Posterior vena cava (tissue), 2 donors: ENCODE measurements around the gene TBATA. TPM values are rescaled to one million over a fixed set of nuclear protein-coding genes. Genes with fewer than 3 reads are reported as not detected.

Experiments used
- DNase-seq: peaks from one replicate; pipeline ENCODE4 v3.0.0-alpha.2; 2020; ENCODE audit warnings: low spot score
- intact Hi-C, 2 donors: fragments of 100-400 bp; cut with DNase I; formaldehyde crosslinking; loops; one replicate each; pipeline versions ENCODE4 v1.14.1 to v1.14.2; 2022 to 2023
- total RNA-seq, 2 donors: library from RNA; stranded (reverse); fragmentation: NEBNext Ultra II Directional; extraction: Animal tissue kit (Norgen Biotek cat#: 25700); gene quantifications; one replicate each; pipeline ENCODE4 v1.2.1, GENCODE V29; 2021
- donor health status: DM: yes; HTN: yes; CAD: no.
- donor health status: DM: yes; HTN: yes; CAD: no.

Gene TBATA
- total RNA-seq, 2 donors from 2014 or later, result not detected

GRCh38 chr10:70810967-70811366, 25.8 kb upstream of the TBATA start:
- no peak for DNase-seq
- intact Hi-C loops, result no loop called here

- intact Hi-C loops, result no loop called here
- no peak for DNase-seq
Measured at GRCh38 chr10:70809726-70810125, 24.5 kb upstream of the TBATA start.

- no peak for DNase-seq
Measured at GRCh38 chr10:70809011-70809611, 23.9 kb upstream of the TBATA start.

GRCh38 chr10:70807556-70807955, 22.4 kb upstream of the TBATA start:
- intact Hi-C loops, result no loop called here
- DNase-seq, result no peak

More at GRCh38 chr10:70809011-70809611, 23.9 kb upstream of the TBATA start:
- intact Hi-C loops, result no loop called here

- intact Hi-C loops, result no loop called here
Measured at GRCh38 chr10:70806841-70807240, 21.7 kb upstream of the TBATA start.

GRCh38 chr10:70805619-70806215, 20.5 kb upstream of the TBATA start:
- intact Hi-C loops, result no loop called here

More at GRCh38 chr10:70806841-70807240, 21.7 kb upstream of the TBATA start:
- DNase-seq, result no peak

GRCh38 chr10:70804421-70804808, 19.2 kb upstream of the TBATA start:
- no peak for DNase-seq
- intact Hi-C loops, result no loop called here

More at GRCh38 chr10:70805619-70806215, 20.5 kb upstream of the TBATA start:
- no peak for DNase-seq

GRCh38 chr10:70803775-70804420, 18.7 kb upstream of the TBATA start:
- intact Hi-C loops, result no loop called here

GRCh38 chr10:70801854-70802253, 16.7 kb upstream of the TBATA start:
- DNase-seq, result no peak
- intact Hi-C loops, result no loop called here

More at GRCh38 chr10:70803775-70804420, 18.7 kb upstream of the TBATA start:
- DNase-seq, result no peak

- intact Hi-C loops, result no loop called here
- DNase-seq, result no peak
Measured at GRCh38 chr10:70799124-70799523, 13.9 kb upstream of the TBATA start.

GRCh38 chr10:70797840-70798239, 12.7 kb upstream of the TBATA start:
- intact Hi-C loops, result no loop called here
- DNase-seq, result no peak

- intact Hi-C loops, result no loop called here
- no peak for DNase-seq
Measured at GRCh38 chr10:70795613-70796012, 10.4 kb upstream of the TBATA start.

GRCh38 chr10:70791386-70792039, 6.3 kb upstream of the TBATA start:
- intact Hi-C loops, result no loop called here
- DNase-seq, result no peak

GRCh38 chr10:70786799-70787415, 1.7 kb upstream of the TBATA start:
- DNase-seq, result no peak
- intact Hi-C loops, result no loop called here

GRCh38 chr10:70784471-70784870, 706 bp downstream of the TBATA start:
- DNase-seq, result no peak
- intact Hi-C loops, result no loop called here

GRCh38 chr10:70784016-70784415, 1.2 kb downstream of the TBATA start:
- no peak for DNase-seq
- intact Hi-C loops, result no loop called here

- intact Hi-C loops, result no loop called here
- no peak for DNase-seq
Measured at GRCh38 chr10:70782746-70783680, 2.2 kb downstream of the TBATA start.

- intact Hi-C loops, result no loop called here
Measured at GRCh38 chr10:70782086-70782745, 3.0 kb downstream of the TBATA start.

More at GRCh38 chr10:70782086-70782745, 3.0 kb downstream of the TBATA start:
- DNase-seq, result no peak
